T-helper 1 cell (primary cell): ENCODE data around the gene HLA-B.

Experiments used
- DNase-seq, 5 donors: peaks; one replicate each; pipeline ENCODE4 v3.0.0-alpha.2; 2012 to 2020

The HLA-B gene

DNA sequence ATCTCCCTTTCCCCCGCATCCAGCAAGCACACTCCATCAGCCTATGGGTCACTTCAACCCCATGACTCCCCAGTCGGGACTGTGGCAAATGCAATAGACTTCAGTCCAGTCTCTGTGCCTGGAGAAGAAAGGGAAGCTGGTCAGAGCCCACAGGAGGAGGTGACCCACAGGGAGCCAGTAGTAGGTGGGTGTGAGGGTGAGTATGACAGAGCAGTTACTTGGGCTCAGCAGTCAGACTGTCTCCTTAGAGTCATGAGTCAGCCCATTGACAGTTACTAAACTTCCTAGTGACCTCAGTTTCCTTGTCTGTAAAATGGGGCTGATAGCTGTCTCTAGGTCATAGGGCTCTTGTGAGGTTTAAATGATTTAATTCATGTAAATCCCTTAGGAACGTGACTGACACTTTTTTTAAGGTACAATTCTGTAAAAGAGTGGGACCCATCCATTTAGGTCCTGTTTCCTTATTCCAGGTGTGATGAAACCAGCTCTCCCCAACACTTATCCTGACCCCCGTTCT, 51.2 kb downstream of the HLA-B start:
- DNase-seq = no peak

DNA sequence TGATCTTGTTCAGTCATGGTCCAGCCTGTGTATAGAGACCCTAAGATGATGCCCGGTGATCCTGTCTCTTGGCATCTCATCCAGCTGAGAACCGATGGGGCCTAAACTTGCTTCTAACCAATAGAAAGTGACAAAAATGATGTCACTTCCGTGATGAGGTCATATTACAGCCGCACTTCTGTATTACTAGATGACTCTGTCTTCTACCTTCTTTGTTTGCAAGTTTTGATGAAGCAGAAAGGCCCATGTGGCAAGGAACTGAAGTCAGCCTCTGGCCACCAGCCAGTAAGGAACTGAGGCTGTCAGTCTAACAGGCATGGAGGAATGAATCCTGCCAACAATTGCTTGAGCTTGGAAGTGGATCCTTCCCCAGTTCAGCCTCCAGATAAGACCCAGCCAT, 52.3 kb downstream of the HLA-B start:
- DNase-seq = no peak
